H1 (cell line): Measurements from ENCODE around the gene FLT1. TPM values are rescaled to one million over a fixed set of nuclear protein-coding genes. Genes with fewer than 3 reads are reported as not detected.

Source experiments
- CREB1 ChIP-seq: IDR thresholded peaks from 2 replicates; pipeline ENCODE4 v1.6.1; 2012; ENCODE audit warnings: inconsistent platforms
- polyA plus RNA-seq, 7 experiments: library from polyadenylated mRNA; depleted of rRNA in 3 of 7; stranded (reverse) in 5 of 7; unstranded in 2 of 7; fragments of >200 nt in 5 of 7; fragments of 200-250 nt in 2 of 7; gene quantifications; 1 replicate in 5 of 7; 2 replicates in 1 of 7; 4 replicates in 1 of 7; pipeline versions ENCODE4 v1.2.1 to v1.2.3, GENCODE V29; 2011 to 2013; ENCODE audit warnings: missing spikeins in 2 of 7, mixed read lengths in 2 of 7
- total RNA-seq: library from RNA; stranded (reverse); fragmentation: NEBNext Ultra II Directional; extraction: Animal tissue kit (Norgen Biotek cat#: 25700); gene quantifications from 2 replicates; pipeline ENCODE4 v1.2.1, GENCODE V29; 2021
- TF ChIP-seq, protein P1 (sequence below): IDR thresholded peaks from 2 replicates; pipeline ENCODE4 v1.6.1; 2012; ENCODE audit warnings: inconsistent platforms

Gene FLT1
- total and polyA plus RNA-seq, 2 of the 8 experiments (the other 6 are each of a cell fraction or from before 2014, with no cell fraction given) = 19.7 to 90.2 TPM

GRCh38 chr13:28434926-28435325 is 60.0 kb downstream of the FLT1 start (continued):
- TF ChIP-seq, protein P1, sequence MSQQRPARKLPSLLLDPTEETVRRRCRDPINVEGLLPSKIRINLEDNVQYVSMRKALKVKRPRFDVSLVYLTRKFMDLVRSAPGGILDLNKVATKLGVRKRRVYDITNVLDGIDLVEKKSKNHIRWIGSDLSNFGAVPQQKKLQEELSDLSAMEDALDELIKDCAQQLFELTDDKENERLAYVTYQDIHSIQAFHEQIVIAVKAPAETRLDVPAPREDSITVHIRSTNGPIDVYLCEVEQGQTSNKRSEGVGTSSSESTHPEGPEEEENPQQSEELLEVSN = no peak
- no peak for TF ChIP-seq CREB1
